H1 (cell line): ENCODE data around the gene VEPH1. TPM values are rescaled to one million over a fixed set of nuclear protein-coding genes. Genes with fewer than 3 reads are reported as not detected.

Experiments used
- CTCF ChIA-PET: fragments of 300-600 bp; sonication (Branson Sonifier 250); formaldehyde crosslinking; loops from one replicate; lab custom pipeline; 2021; ENCODE audit not compliant: partially characterized antibody; lab: Charles Lee
- POLR2A ChIA-PET: fragments of 300-600 bp; sonication (Branson Sonifier 250); formaldehyde crosslinking; loops from one replicate; lab custom pipeline; 2021; ENCODE audit warnings: inconsistent platforms; ENCODE audit not compliant: partially characterized antibody; lab: Charles Lee
- DNase-seq, 2 experiments: peaks; one replicate each; pipeline versions ENCODE4 v3.0.0 to v3.0.0-alpha.2; 2010 to 2022; ENCODE audit warnings: low spot score in 2 of 2, low read depth in 1 of 2, mixed read lengths in 1 of 2
- FAIRE-seq: peaks from 2 replicates; lab custom pipeline; 2011; peaks lifted over from hg19 to GRCh38; lab: Jason Lieb, UNC
- H2AFZ ChIP-seq: 2 replicates; pipeline ENCODE4 v1.8.1; 2012; ENCODE audit warnings: low read length, inconsistent platforms
- H2AK5ac ChIP-seq: 2 replicates; pipeline ENCODE4 v1.6.1; 2013; ENCODE audit warnings: low read depth, low read length
- H2BK120ac ChIP-seq: replicated peaks from 2 replicates; pipeline ENCODE3; 2013; ENCODE audit warnings: low read depth, low read length, inconsistent platforms
- H2BK12ac ChIP-seq: 2 replicates; pipeline ENCODE4 v1.6.1; 2013; ENCODE audit warnings: low read depth, low read length
- H2BK15ac ChIP-seq: 2 replicates; pipeline ENCODE4 v1.6.1; 2013; ENCODE audit warnings: low read length
- H2BK20ac ChIP-seq: 2 replicates; pipeline ENCODE4 v1.6.1; 2013; ENCODE audit warnings: low read length
- H2BK5ac ChIP-seq: 2 replicates; pipeline ENCODE4 v1.6.1; 2013; ENCODE audit warnings: low read depth, low read length
- H3K14ac ChIP-seq: 2 replicates; pipeline ENCODE4 v1.6.1; 2013; ENCODE audit warnings: inconsistent platforms; ENCODE audit not compliant: insufficient read length
- H3K18ac ChIP-seq: 2 replicates; pipeline ENCODE4 v1.6.1; 2013; ENCODE audit warnings: low read length; ENCODE audit errors: extremely low read depth
- H3K23ac ChIP-seq: 2 replicates; pipeline ENCODE4 v1.6.1; 2013; ENCODE audit warnings: inconsistent platforms; ENCODE audit not compliant: insufficient read length
- H3K23me2 ChIP-seq: 2 replicates; pipeline ENCODE4 v1.6.1; 2013; ENCODE audit warnings: low read depth, low read length
- H3K27ac ChIP-seq: 2 replicates; pipeline ENCODE4 v1.6.1; 2011; ENCODE audit warnings: low read depth, low read length, inconsistent platforms
- H3K27me3 ChIP-seq, 4 experiments: replicated peaks in 1 of 4; 1 replicate in 1 of 4; 2 replicates in 3 of 4; pipeline versions ENCODE4 v1.6.1 to v1.8.1; 2011 to 2013; ENCODE audit warnings: low read length in 3 of 4, mild to moderate bottlenecking in 3 of 4, inconsistent platforms in 2 of 4, mixed read lengths in 2 of 4, moderate library complexity in 1 of 4; ENCODE audit not compliant: control insufficient read depth in 3 of 4, insufficient read depth in 3 of 4; ENCODE audit errors: extremely low read depth in 1 of 4
- H3K36me3 ChIP-seq, 4 experiments: 2 replicates each; pipeline versions ENCODE4 v1.6.1 to v1.8.1; 2011 to 2013; ENCODE audit warnings: mild to moderate bottlenecking in 4 of 4, low read length in 3 of 4, moderate library complexity in 2 of 4, control low read depth in 1 of 4, inconsistent platforms in 1 of 4; ENCODE audit not compliant: insufficient read depth in 4 of 4, control insufficient read depth in 2 of 4
- H3K4ac ChIP-seq: replicated peaks from 2 replicates; pipeline ENCODE3; 2013; ENCODE audit warnings: low read length, low read depth, mixed read lengths, inconsistent platforms; ENCODE audit not compliant: insufficient read length
- H3K4me1 ChIP-seq, 4 experiments: replicated peaks in 1 of 4; 1 replicate in 1 of 4; 2 replicates in 3 of 4; pipeline versions ENCODE4 v1.6.1 to v1.8.1; 2011 to 2013; ENCODE audit warnings: low read length in 3 of 4, inconsistent platforms in 2 of 4, mixed read lengths in 1 of 4; ENCODE audit not compliant: insufficient read depth in 4 of 4, control insufficient read depth in 3 of 4
- H3K4me2 ChIP-seq, 2 experiments: 2 replicates each; pipeline versions ENCODE4 v1.6.1 to v1.8.1; 2011 to 2013; ENCODE audit warnings: low read depth in 2 of 2, low read length in 2 of 2, control low read depth in 1 of 2, inconsistent platforms in 1 of 2, mild to moderate bottlenecking in 1 of 2; ENCODE audit not compliant: insufficient read depth in 1 of 2
- H3K4me3 ChIP-seq, 4 experiments: fragments of 200-600, 300-600 bp in 1 of 4; sonication (generic), shearing (Covaris generic), sonication (Bioruptor Twin) in 1 of 4; 2 replicates each; pipeline versions ENCODE4 v1.5.1 to v1.8.1; 2011 to 2016; ENCODE audit warnings: low read length in 4 of 4, low read depth in 3 of 4, control low read depth in 2 of 4, inconsistent platforms in 2 of 4, mild to moderate bottlenecking in 2 of 4, mixed read lengths in 1 of 4, moderate library complexity in 1 of 4; ENCODE audit not compliant: insufficient read depth in 2 of 4; ENCODE audit errors: extremely low read depth in 1 of 4
- H3K56ac ChIP-seq: replicated peaks from 2 replicates; pipeline ENCODE3; 2013; ENCODE audit warnings: low read depth, mild to moderate bottlenecking, mixed read lengths, low read length, inconsistent platforms; ENCODE audit not compliant: insufficient read length
- H3K79me1 ChIP-seq: 2 replicates; pipeline ENCODE4 v1.6.1; 2013; ENCODE audit warnings: low read depth, low read length, control low read depth
- H3K79me2 ChIP-seq, 2 experiments: 2 replicates each; pipeline versions ENCODE4 v1.6.1 to v1.8.1; 2012 to 2013; ENCODE audit warnings: low read length in 2 of 2, mild to moderate bottlenecking in 2 of 2, inconsistent platforms in 1 of 2; ENCODE audit not compliant: insufficient read depth in 2 of 2, control insufficient read depth in 1 of 2
- H3K9ac ChIP-seq, 4 experiments: replicated peaks in 1 of 4; 1 replicate in 1 of 4; 2 replicates in 3 of 4; pipeline versions ENCODE4 v1.6.1 to v1.8.1; 2011 to 2013; ENCODE audit warnings: low read depth in 3 of 4, low read length in 3 of 4, control low read depth in 2 of 4, mild to moderate bottlenecking in 2 of 4, moderate library complexity in 2 of 4, inconsistent platforms in 1 of 4; ENCODE audit errors: extremely low read depth in 1 of 4
- H3K9me3 ChIP-seq, 2 experiments: 2 replicates each; pipeline versions ENCODE4 v1.6.1 to v1.8.1; 2012 to 2013; ENCODE audit warnings: mild to moderate bottlenecking in 2 of 2, moderate library complexity in 2 of 2, control low read depth in 1 of 2, inconsistent platforms in 1 of 2, low read depth in 1 of 2, low read length in 1 of 2, mixed read lengths in 1 of 2; ENCODE audit not compliant: insufficient read depth in 2 of 2
- H4K20me1 ChIP-seq, 2 experiments: replicated peaks in 1 of 2; 2 replicates each; pipeline versions ENCODE3 to v1.8.1; 2011 to 2013; ENCODE audit warnings: inconsistent platforms in 2 of 2, low read length in 2 of 2, mild to moderate bottlenecking in 1 of 2; ENCODE audit not compliant: insufficient read depth in 2 of 2, control insufficient read depth in 1 of 2
- H4K5ac ChIP-seq: 2 replicates; pipeline ENCODE4 v1.6.1; 2013; ENCODE audit warnings: low read length, low read depth, mixed read lengths, inconsistent platforms; ENCODE audit not compliant: insufficient read length
- H4K8ac ChIP-seq: 2 replicates; pipeline ENCODE4 v1.8.0; 2013; ENCODE audit warnings: mild to moderate bottlenecking, moderate library complexity, low read length, inconsistent platforms; ENCODE audit not compliant: insufficient read depth; ENCODE audit errors: extremely low read depth
- H4K91ac ChIP-seq: replicated peaks from 2 replicates; pipeline ENCODE3; 2013; ENCODE audit warnings: low read length, mixed read lengths, inconsistent platforms; ENCODE audit not compliant: insufficient read length
- BCL11A ChIP-seq, 2 experiments: IDR thresholded peaks; one replicate each; pipeline ENCODE4 v1.6.1; 2011; ENCODE audit warnings: low read depth in 2 of 2, low read length in 2 of 2, mild to moderate bottlenecking in 2 of 2
- CBX5 ChIP-seq: fragments of 300-800, 300-1000 bp; sonication (generic); IDR thresholded peaks from 2 replicates; pipeline ENCODE4 v1.7.1; 2016; ENCODE audit warnings: antibody characterized with exemption, low read length, low read depth
- CEBPB ChIP-seq: IDR thresholded peaks from 2 replicates; pipeline ENCODE4 v1.6.1; 2012; ENCODE audit warnings: low read depth, low read length
- CHD1 ChIP-seq: IDR thresholded peaks from 2 replicates; pipeline ENCODE4 v1.6.1; 2012; ENCODE audit warnings: low read depth, low read length, improper control_type of control experiment
- CHD2 ChIP-seq: IDR thresholded peaks from 2 replicates; pipeline ENCODE4 v1.6.1; 2012; ENCODE audit warnings: low read length, improper control_type of control experiment
- CREB1 ChIP-seq: IDR thresholded peaks from 2 replicates; pipeline ENCODE4 v1.6.1; 2012; ENCODE audit warnings: inconsistent platforms
- EZH2 ChIP-seq: fragments of 200-600 bp; sonication (generic); IDR thresholded peaks from 2 replicates; pipeline ENCODE4 v1.7.1; 2012; ENCODE audit warnings: low read depth, mild to moderate bottlenecking, moderate library complexity, low read length, inconsistent platforms; ENCODE audit not compliant: severe bottlenecking
- GABPA ChIP-seq: IDR thresholded peaks from 2 replicates; pipeline ENCODE4 v1.6.1; 2011; ENCODE audit warnings: mild to moderate bottlenecking, low read length, moderate library complexity, borderline replicate concordance; ENCODE audit not compliant: insufficient read depth
- RAD21 ChIP-seq, 2 experiments: IDR thresholded peaks in 1 of 2; conservative IDR thresholded peaks in 1 of 2; 2 replicates each; pipeline ENCODE4 v1.6.1; 2011; ENCODE audit warnings: low read depth in 2 of 2, low read length in 2 of 2, improper control_type of control experiment in 1 of 2, inconsistent platforms in 1 of 2, mild to moderate bottlenecking in 1 of 2, moderate library complexity in 1 of 2
- RNF2 ChIP-seq: fragments of 200-900, 300-1000 bp; sonication (generic); IDR thresholded peaks from 2 replicates; pipeline ENCODE4 v1.7.1; 2016; ENCODE audit warnings: borderline replicate concordance, low read depth, mild to moderate bottlenecking, antibody characterized with exemption, low read length; ENCODE audit not compliant: poor library complexity, severe bottlenecking; ENCODE audit errors: missing control alignments
- RXRA ChIP-seq: IDR thresholded peaks from 2 replicates; pipeline ENCODE4 v1.6.1; 2011; ENCODE audit warnings: low read depth, mild to moderate bottlenecking, low read length, moderate library complexity; ENCODE audit not compliant: insufficient read depth
- TAF1 ChIP-seq: IDR thresholded peaks from 2 replicates; pipeline ENCODE4 v1.6.1; 2011; ENCODE audit warnings: mild to moderate bottlenecking, low read depth, low read length
- TBP ChIP-seq: IDR thresholded peaks from 2 replicates; pipeline ENCODE4 v1.6.1; 2011; ENCODE audit warnings: low read depth, low read length, improper control_type of control experiment
- YY1 ChIP-seq: IDR thresholded peaks from 2 replicates; pipeline ENCODE4 v1.6.1; 2011; ENCODE audit warnings: low read depth, mild to moderate bottlenecking, low read length
- ZNF274 ChIP-seq: IDR thresholded peaks from 2 replicates; pipeline ENCODE4 v1.7.0; 2012; ENCODE audit warnings: low read length, borderline replicate concordance; ENCODE audit errors: extremely low read depth
- WGBS, 2 experiments: shearing (Covaris generic) in 1 of 2; methylation state at CpG; one replicate each; pipeline versions ENCODE4 v1.1.6 to v1.1.7; 2013 to 2015; ENCODE audit warnings: low lambda C conversion rate in 2 of 2, mixed read lengths in 2 of 2, inconsistent platforms in 1 of 2, low coverage in 1 of 2, missing lambda C conversion rate in 1 of 2; ENCODE audit not compliant: insufficient replicate concordance in 2 of 2, insufficient coverage in 1 of 2, insufficient read length in 1 of 2; ENCODE audit errors: extremely low coverage in 1 of 2, missing lambda C conversion rate in 1 of 2; 5-methylcytosine and 5-hydroxymethylcytosine counted together
- polyA plus RNA-seq, 7 experiments: library from polyadenylated mRNA; depleted of rRNA in 3 of 7; stranded (reverse) in 5 of 7; unstranded in 2 of 7; fragments of >200 nt in 5 of 7; fragments of 200-250 nt in 2 of 7; gene quantifications; 1 replicate in 5 of 7; 2 replicates in 1 of 7; 4 replicates in 1 of 7; pipeline versions ENCODE4 v1.2.1 to v1.2.3, GENCODE V29; 2011 to 2013; ENCODE audit warnings: missing spikeins in 2 of 7, mixed read lengths in 2 of 7
- total RNA-seq: library from RNA; stranded (reverse); fragmentation: NEBNext Ultra II Directional; extraction: Animal tissue kit (Norgen Biotek cat#: 25700); gene quantifications from 2 replicates; pipeline ENCODE4 v1.2.1, GENCODE V29; 2021

Gene VEPH1
- total and polyA plus RNA-seq, 2 of the 8 experiments (the other 6 are each of a cell fraction or from before 2014, with no cell fraction given): 12.0 to 18.3 TPM

GRCh38 chr3:157279237-157279636, 224.0 kb downstream of the VEPH1 start:
- no peak overlapping the region for H4K5ac ChIP-seq
- H3K14ac ChIP-seq: no peak overlapping the region
- H4K91ac ChIP-seq: no peak overlapping the region
- H3K27ac ChIP-seq: no peak overlapping the region
- H3K23me2 ChIP-seq: no peaks in the 10 kb centered on the region; the same call in 1 of the 2 replicates
- H3K36me3 ChIP-seq: no peaks in the 10 kb centered on the region
- H3K4ac ChIP-seq: no peak overlapping the region
- peak overlapping the region; percentile 66; the same call in 1 of the 2 replicates for H2BK15ac ChIP-seq
- H2AK5ac ChIP-seq: no peak overlapping the region
- H3K27me3 ChIP-seq: no peaks in the 10 kb centered on the region; a peak in 1 of 7 replicates
- H3K4me2 ChIP-seq: no peak overlapping the region
- H3K79me2 ChIP-seq: no peaks in the 10 kb centered on the region
- H4K8ac ChIP-seq: no peak overlapping the region
- no peak overlapping the region for H2BK5ac ChIP-seq
- no peak overlapping the region for H3K56ac ChIP-seq
- H2BK120ac ChIP-seq: no peak overlapping the region
- no peak overlapping the region for H2AFZ ChIP-seq
- H3K9ac ChIP-seq: no peak overlapping the region
- no peak overlapping the region; the same call in 1 of the 2 replicates for H2BK20ac ChIP-seq
- no peak for DNase-seq
- H3K4me1 ChIP-seq: peaks cover 0 to 3% (median 0%) of the 10 kb centered on the region in 4 experiments; a peak in 1 of 7 replicates
- no peak overlapping the region for H3K18ac ChIP-seq
- POLR2A ChIA-PET: no interaction called here
- no peaks in the 10 kb centered on the region for H4K20me1 ChIP-seq
- no peak for FAIRE-seq
- H3K23ac ChIP-seq: no peak overlapping the region
- H2BK12ac ChIP-seq: no peak overlapping the region
- H3K79me1 ChIP-seq: no peaks in the 10 kb centered on the region
- CTCF ChIA-PET: interaction anchor here (0.7 kb wide), 1 partner anchor 214 kb away, joined by 3 read pairs; no protein-coding TSS in a partner anchor
- no peak overlapping the region for H3K4me3 ChIP-seq
- 79% methylated on average over 1 of the region's 1 CpG; no CpG with 5 or more reads in 1 of the 2 experiments for WGBS, 2 experiments
- no peaks in the 10 kb centered on the region for H3K9me3 ChIP-seq
- TF ChIP-seq YY1: no peak
- no peak for TF ChIP-seq ZNF274
- TF ChIP-seq CHD2: no peak
- no peak for TF ChIP-seq CHD1
- TF ChIP-seq BCL11A (IDR thresholded peaks at IDR 0.05; ENCODE audit: low read depth in 2 of 2, low read length in 2 of 2): no peak
- no peak for TF ChIP-seq GABPA
- no peak for TF ChIP-seq CBX5
- no peak for TF ChIP-seq TBP
- TF ChIP-seq TAF1: no peak
- TF ChIP-seq RAD21 (IDR thresholded peaks at IDR 0.05 in 1 of 2, conservative IDR thresholded peaks at IDR 0.05 in 1 of 2; ENCODE audit: low read depth in 2 of 2, low read length in 2 of 2): no peak
- TF ChIP-seq EZH2: no peak
- TF ChIP-seq CREB1: no peak
- no peak for TF ChIP-seq CEBPB
- no peak for TF ChIP-seq RNF2
- no peak for TF ChIP-seq RXRA
